H1 (cell line): ENCODE measurements around the gene AAK1. TPM values are rescaled to one million over a fixed set of nuclear protein-coding genes. Genes with fewer than 3 reads are reported as not detected.

Experiments used
- CTCF ChIA-PET: fragments of 300-600 bp; sonication (Branson Sonifier 250); formaldehyde crosslinking; loops from one replicate; lab custom pipeline; 2021; ENCODE audit not compliant: partially characterized antibody; lab: Charles Lee
- POLR2A ChIA-PET: fragments of 300-600 bp; sonication (Branson Sonifier 250); formaldehyde crosslinking; loops from one replicate; lab custom pipeline; 2021; ENCODE audit warnings: inconsistent platforms; ENCODE audit not compliant: partially characterized antibody; lab: Charles Lee
- DNase-seq, 2 experiments: peaks; one replicate each; pipeline versions ENCODE4 v3.0.0 to v3.0.0-alpha.2; 2010 to 2022; ENCODE audit warnings: low spot score in 2 of 2, low read depth in 1 of 2, mixed read lengths in 1 of 2
- FAIRE-seq: peaks from 2 replicates; lab custom pipeline; 2011; peaks lifted over from hg19 to GRCh38; lab: Jason Lieb, UNC
- H2AFZ ChIP-seq: 2 replicates; pipeline ENCODE4 v1.8.1; 2012; ENCODE audit warnings: low read length, inconsistent platforms
- H2AK5ac ChIP-seq: 2 replicates; pipeline ENCODE4 v1.6.1; 2013; ENCODE audit warnings: low read depth, low read length
- H2BK120ac ChIP-seq: replicated peaks from 2 replicates; pipeline ENCODE3; 2013; ENCODE audit warnings: low read depth, low read length, inconsistent platforms
- H2BK12ac ChIP-seq: 2 replicates; pipeline ENCODE4 v1.6.1; 2013; ENCODE audit warnings: low read depth, low read length
- H2BK15ac ChIP-seq: 2 replicates; pipeline ENCODE4 v1.6.1; 2013; ENCODE audit warnings: low read length
- H2BK20ac ChIP-seq: 2 replicates; pipeline ENCODE4 v1.6.1; 2013; ENCODE audit warnings: low read length
- H2BK5ac ChIP-seq: 2 replicates; pipeline ENCODE4 v1.6.1; 2013; ENCODE audit warnings: low read depth, low read length
- H3K14ac ChIP-seq: 2 replicates; pipeline ENCODE4 v1.6.1; 2013; ENCODE audit warnings: inconsistent platforms; ENCODE audit not compliant: insufficient read length
- H3K18ac ChIP-seq: 2 replicates; pipeline ENCODE4 v1.6.1; 2013; ENCODE audit warnings: low read length; ENCODE audit errors: extremely low read depth
- H3K23ac ChIP-seq: 2 replicates; pipeline ENCODE4 v1.6.1; 2013; ENCODE audit warnings: inconsistent platforms; ENCODE audit not compliant: insufficient read length
- H3K23me2 ChIP-seq: 2 replicates; pipeline ENCODE4 v1.6.1; 2013; ENCODE audit warnings: low read depth, low read length
- H3K27ac ChIP-seq: 2 replicates; pipeline ENCODE4 v1.6.1; 2011; ENCODE audit warnings: low read depth, low read length, inconsistent platforms
- H3K27me3 ChIP-seq, 4 experiments: replicated peaks in 1 of 4; 1 replicate in 1 of 4; 2 replicates in 3 of 4; pipeline versions ENCODE4 v1.6.1 to v1.8.1; 2011 to 2013; ENCODE audit warnings: low read length in 3 of 4, mild to moderate bottlenecking in 3 of 4, inconsistent platforms in 2 of 4, mixed read lengths in 2 of 4, moderate library complexity in 1 of 4; ENCODE audit not compliant: control insufficient read depth in 3 of 4, insufficient read depth in 3 of 4; ENCODE audit errors: extremely low read depth in 1 of 4
- H3K36me3 ChIP-seq, 4 experiments: 2 replicates each; pipeline versions ENCODE4 v1.6.1 to v1.8.1; 2011 to 2013; ENCODE audit warnings: mild to moderate bottlenecking in 4 of 4, low read length in 3 of 4, moderate library complexity in 2 of 4, control low read depth in 1 of 4, inconsistent platforms in 1 of 4; ENCODE audit not compliant: insufficient read depth in 4 of 4, control insufficient read depth in 2 of 4
- H3K4ac ChIP-seq: replicated peaks from 2 replicates; pipeline ENCODE3; 2013; ENCODE audit warnings: low read length, low read depth, mixed read lengths, inconsistent platforms; ENCODE audit not compliant: insufficient read length
- H3K4me1 ChIP-seq, 4 experiments: replicated peaks in 1 of 4; 1 replicate in 1 of 4; 2 replicates in 3 of 4; pipeline versions ENCODE4 v1.6.1 to v1.8.1; 2011 to 2013; ENCODE audit warnings: low read length in 3 of 4, inconsistent platforms in 2 of 4, mixed read lengths in 1 of 4; ENCODE audit not compliant: insufficient read depth in 4 of 4, control insufficient read depth in 3 of 4
- H3K4me2 ChIP-seq, 2 experiments: 2 replicates each; pipeline versions ENCODE4 v1.6.1 to v1.8.1; 2011 to 2013; ENCODE audit warnings: low read depth in 2 of 2, low read length in 2 of 2, control low read depth in 1 of 2, inconsistent platforms in 1 of 2, mild to moderate bottlenecking in 1 of 2; ENCODE audit not compliant: insufficient read depth in 1 of 2
- H3K4me3 ChIP-seq, 4 experiments: fragments of 200-600, 300-600 bp in 1 of 4; sonication (generic), shearing (Covaris generic), sonication (Bioruptor Twin) in 1 of 4; 2 replicates each; pipeline versions ENCODE4 v1.5.1 to v1.8.1; 2011 to 2016; ENCODE audit warnings: low read length in 4 of 4, low read depth in 3 of 4, control low read depth in 2 of 4, inconsistent platforms in 2 of 4, mild to moderate bottlenecking in 2 of 4, mixed read lengths in 1 of 4, moderate library complexity in 1 of 4; ENCODE audit not compliant: insufficient read depth in 2 of 4; ENCODE audit errors: extremely low read depth in 1 of 4
- H3K56ac ChIP-seq: replicated peaks from 2 replicates; pipeline ENCODE3; 2013; ENCODE audit warnings: low read depth, mild to moderate bottlenecking, mixed read lengths, low read length, inconsistent platforms; ENCODE audit not compliant: insufficient read length
- H3K79me1 ChIP-seq: 2 replicates; pipeline ENCODE4 v1.6.1; 2013; ENCODE audit warnings: low read depth, low read length, control low read depth
- H3K79me2 ChIP-seq, 2 experiments: 2 replicates each; pipeline versions ENCODE4 v1.6.1 to v1.8.1; 2012 to 2013; ENCODE audit warnings: low read length in 2 of 2, mild to moderate bottlenecking in 2 of 2, inconsistent platforms in 1 of 2; ENCODE audit not compliant: insufficient read depth in 2 of 2, control insufficient read depth in 1 of 2
- H3K9ac ChIP-seq, 4 experiments: replicated peaks in 1 of 4; 1 replicate in 1 of 4; 2 replicates in 3 of 4; pipeline versions ENCODE4 v1.6.1 to v1.8.1; 2011 to 2013; ENCODE audit warnings: low read depth in 3 of 4, low read length in 3 of 4, control low read depth in 2 of 4, mild to moderate bottlenecking in 2 of 4, moderate library complexity in 2 of 4, inconsistent platforms in 1 of 4; ENCODE audit errors: extremely low read depth in 1 of 4
- H3K9me3 ChIP-seq, 2 experiments: 2 replicates each; pipeline versions ENCODE4 v1.6.1 to v1.8.1; 2012 to 2013; ENCODE audit warnings: mild to moderate bottlenecking in 2 of 2, moderate library complexity in 2 of 2, control low read depth in 1 of 2, inconsistent platforms in 1 of 2, low read depth in 1 of 2, low read length in 1 of 2, mixed read lengths in 1 of 2; ENCODE audit not compliant: insufficient read depth in 2 of 2
- H4K20me1 ChIP-seq, 2 experiments: replicated peaks in 1 of 2; 2 replicates each; pipeline versions ENCODE3 to v1.8.1; 2011 to 2013; ENCODE audit warnings: inconsistent platforms in 2 of 2, low read length in 2 of 2, mild to moderate bottlenecking in 1 of 2; ENCODE audit not compliant: insufficient read depth in 2 of 2, control insufficient read depth in 1 of 2
- H4K5ac ChIP-seq: 2 replicates; pipeline ENCODE4 v1.6.1; 2013; ENCODE audit warnings: low read length, low read depth, mixed read lengths, inconsistent platforms; ENCODE audit not compliant: insufficient read length
- H4K8ac ChIP-seq: 2 replicates; pipeline ENCODE4 v1.8.0; 2013; ENCODE audit warnings: mild to moderate bottlenecking, moderate library complexity, low read length, inconsistent platforms; ENCODE audit not compliant: insufficient read depth; ENCODE audit errors: extremely low read depth
- H4K91ac ChIP-seq: replicated peaks from 2 replicates; pipeline ENCODE3; 2013; ENCODE audit warnings: low read length, mixed read lengths, inconsistent platforms; ENCODE audit not compliant: insufficient read length
- CBX5 ChIP-seq: fragments of 300-800, 300-1000 bp; sonication (generic); IDR thresholded peaks from 2 replicates; pipeline ENCODE4 v1.7.1; 2016; ENCODE audit warnings: antibody characterized with exemption, low read length, low read depth
- CTBP2 ChIP-seq: IDR thresholded peaks from 2 replicates; pipeline ENCODE4 v1.7.0; 2011; ENCODE audit warnings: borderline replicate concordance, mild to moderate bottlenecking, moderate library complexity, mixed read lengths, low read length; ENCODE audit not compliant: insufficient read depth, insufficient read length
- GABPA ChIP-seq: IDR thresholded peaks from 2 replicates; pipeline ENCODE4 v1.6.1; 2011; ENCODE audit warnings: mild to moderate bottlenecking, low read length, moderate library complexity, borderline replicate concordance; ENCODE audit not compliant: insufficient read depth
- JUND ChIP-seq: IDR thresholded peaks from 2 replicates; pipeline ENCODE4 v1.6.1; 2011; ENCODE audit warnings: mild to moderate bottlenecking, improper control_type of control experiment, low read length
- KDM5A ChIP-seq: fragments of 200-600 bp; IDR thresholded peaks from 2 replicates; pipeline ENCODE4 v1.7.1; 2012; ENCODE audit warnings: mild to moderate bottlenecking, low read length, inconsistent platforms, mixed read lengths
- POU5F1 ChIP-seq: IDR thresholded peaks from 2 replicates; pipeline ENCODE4 v1.6.1; 2011; ENCODE audit warnings: low read depth, mild to moderate bottlenecking, low read length, moderate library complexity
- SIN3A ChIP-seq, 2 experiments: IDR thresholded peaks in 1 of 2; conservative IDR thresholded peaks in 1 of 2; 2 replicates each; pipeline ENCODE4 v1.6.1; 2011 to 2012; ENCODE audit warnings: low read length in 2 of 2, improper control_type of control experiment in 1 of 2, low read depth in 1 of 2, mild to moderate bottlenecking in 1 of 2
- SRF ChIP-seq: IDR thresholded peaks from 2 replicates; pipeline ENCODE4 v1.6.1; 2011; ENCODE audit warnings: mild to moderate bottlenecking, low read depth, low read length, moderate library complexity
- ZNF274 ChIP-seq: IDR thresholded peaks from 2 replicates; pipeline ENCODE4 v1.7.0; 2012; ENCODE audit warnings: low read length, borderline replicate concordance; ENCODE audit errors: extremely low read depth
- WGBS, 2 experiments: shearing (Covaris generic) in 1 of 2; methylation state at CpG; one replicate each; pipeline versions ENCODE4 v1.1.6 to v1.1.7; 2013 to 2015; ENCODE audit warnings: low lambda C conversion rate in 2 of 2, mixed read lengths in 2 of 2, inconsistent platforms in 1 of 2, low coverage in 1 of 2, missing lambda C conversion rate in 1 of 2; ENCODE audit not compliant: insufficient replicate concordance in 2 of 2, insufficient coverage in 1 of 2, insufficient read length in 1 of 2; ENCODE audit errors: extremely low coverage in 1 of 2, missing lambda C conversion rate in 1 of 2; 5-methylcytosine and 5-hydroxymethylcytosine counted together
- polyA plus RNA-seq, 7 experiments: library from polyadenylated mRNA; depleted of rRNA in 3 of 7; stranded (reverse) in 5 of 7; unstranded in 2 of 7; fragments of >200 nt in 5 of 7; fragments of 200-250 nt in 2 of 7; gene quantifications; 1 replicate in 5 of 7; 2 replicates in 1 of 7; 4 replicates in 1 of 7; pipeline versions ENCODE4 v1.2.1 to v1.2.3, GENCODE V29; 2011 to 2013; ENCODE audit warnings: missing spikeins in 2 of 7, mixed read lengths in 2 of 7
- total RNA-seq: library from RNA; stranded (reverse); fragmentation: NEBNext Ultra II Directional; extraction: Animal tissue kit (Norgen Biotek cat#: 25700); gene quantifications from 2 replicates; pipeline ENCODE4 v1.2.1, GENCODE V29; 2021
- TF ChIP-seq, protein P1 (sequence below): IDR thresholded peaks from 2 replicates; pipeline ENCODE4 v1.6.1; 2012; ENCODE audit warnings: inconsistent platforms
- TF ChIP-seq, protein P2 (sequence below), 3 experiments: IDR thresholded peaks; 1 replicate in 2 of 3; 2 replicates in 1 of 3; pipeline versions ENCODE4 v1.5.1 to v1.6.1; 2011; ENCODE audit warnings: low read length in 3 of 3, mild to moderate bottlenecking in 3 of 3, inconsistent platforms in 2 of 3, low read depth in 1 of 3, moderate library complexity in 1 of 3; ENCODE audit not compliant: insufficient read depth in 1 of 3; ENCODE audit errors: control extremely low read depth in 1 of 3

The AAK1 gene
- total and polyA plus RNA-seq, 2 of the 8 experiments (the other 6 are each of a cell fraction or from before 2014, with no cell fraction given): 10.0 to 40.5 TPM

DNA sequence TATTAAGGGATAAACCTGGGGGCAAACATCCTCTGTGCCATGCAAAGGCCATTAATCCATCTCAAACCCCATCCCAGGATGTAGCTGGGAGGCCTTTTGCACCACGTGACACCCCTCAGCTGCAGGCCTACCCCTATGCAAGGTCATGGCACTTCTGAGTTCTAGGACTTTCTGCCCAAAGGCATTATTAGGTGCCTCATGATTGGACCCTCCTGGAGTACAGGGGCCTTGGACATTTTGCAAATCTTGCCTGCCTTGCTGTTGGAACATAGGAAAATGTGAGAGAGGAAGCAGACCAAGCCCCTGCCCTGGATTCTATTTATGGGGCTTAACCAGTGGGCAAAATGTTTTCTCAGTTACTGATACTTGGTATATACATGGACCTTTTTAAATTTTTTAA, 162.1 kb downstream of the AAK1 start:
- Histone ChIP-seq H3K9ac (no peak overlapping the region), H2BK120ac (no peak overlapping the region), H3K56ac (no peak overlapping the region), H4K5ac (no peak overlapping the region), H2BK12ac (no peak overlapping the region), H3K79me2 (no peaks in the 10 kb centered on the region), H3K4ac (no peak overlapping the region), H2AFZ (no peak overlapping the region), H3K79me1 (no peaks in the 10 kb centered on the region), H3K23me2 (no peaks in the 10 kb centered on the region), H2BK5ac (no peak overlapping the region), H3K9me3 (no peaks in the 10 kb centered on the region), H3K27me3 (no peaks in the 10 kb centered on the region), H3K27ac (no peak overlapping the region), H3K14ac (no peak overlapping the region), H3K4me2 (no peak overlapping the region), H3K36me3 (no peaks in the 10 kb centered on the region), H2AK5ac (no peak overlapping the region), H4K91ac (no peak overlapping the region), H4K8ac (no peak overlapping the region), H3K18ac (no peak overlapping the region), H3K4me1 (no peaks in the 10 kb centered on the region), H2BK15ac (no peak overlapping the region), H2BK20ac (no peak overlapping the region), H4K20me1 (no peaks in the 10 kb centered on the region), H3K23ac (no peak overlapping the region), H3K4me3 (no peak overlapping the region)
- DNase-seq: no peak
- 100% methylated on average over 1 of the region's 1 CpG; no CpG with 5 or more reads in 1 of the 2 experiments for WGBS, 2 experiments
- no peak for FAIRE-seq
- CTCF ChIA-PET: no interaction called here
- POLR2A ChIA-PET: no interaction called here
- TF ChIP-seq, protein P1, sequence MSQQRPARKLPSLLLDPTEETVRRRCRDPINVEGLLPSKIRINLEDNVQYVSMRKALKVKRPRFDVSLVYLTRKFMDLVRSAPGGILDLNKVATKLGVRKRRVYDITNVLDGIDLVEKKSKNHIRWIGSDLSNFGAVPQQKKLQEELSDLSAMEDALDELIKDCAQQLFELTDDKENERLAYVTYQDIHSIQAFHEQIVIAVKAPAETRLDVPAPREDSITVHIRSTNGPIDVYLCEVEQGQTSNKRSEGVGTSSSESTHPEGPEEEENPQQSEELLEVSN: no peak
- TF ChIP-seq CBX5: no peak
- TF ChIP-seq, protein P2, sequence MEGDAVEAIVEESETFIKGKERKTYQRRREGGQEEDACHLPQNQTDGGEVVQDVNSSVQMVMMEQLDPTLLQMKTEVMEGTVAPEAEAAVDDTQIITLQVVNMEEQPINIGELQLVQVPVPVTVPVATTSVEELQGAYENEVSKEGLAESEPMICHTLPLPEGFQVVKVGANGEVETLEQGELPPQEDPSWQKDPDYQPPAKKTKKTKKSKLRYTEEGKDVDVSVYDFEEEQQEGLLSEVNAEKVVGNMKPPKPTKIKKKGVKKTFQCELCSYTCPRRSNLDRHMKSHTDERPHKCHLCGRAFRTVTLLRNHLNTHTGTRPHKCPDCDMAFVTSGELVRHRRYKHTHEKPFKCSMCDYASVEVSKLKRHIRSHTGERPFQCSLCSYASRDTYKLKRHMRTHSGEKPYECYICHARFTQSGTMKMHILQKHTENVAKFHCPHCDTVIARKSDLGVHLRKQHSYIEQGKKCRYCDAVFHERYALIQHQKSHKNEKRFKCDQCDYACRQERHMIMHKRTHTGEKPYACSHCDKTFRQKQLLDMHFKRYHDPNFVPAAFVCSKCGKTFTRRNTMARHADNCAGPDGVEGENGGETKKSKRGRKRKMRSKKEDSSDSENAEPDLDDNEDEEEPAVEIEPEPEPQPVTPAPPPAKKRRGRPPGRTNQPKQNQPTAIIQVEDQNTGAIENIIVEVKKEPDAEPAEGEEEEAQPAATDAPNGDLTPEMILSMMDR (IDR thresholded peaks at IDR 0.05; ENCODE audit: control extremely low read depth in 1 of 3, insufficient read depth in 1 of 3, low read depth in 1 of 3, low read length in 3 of 3): no peak
- no peak for TF ChIP-seq SRF
- TF ChIP-seq JUND: no peak
- TF ChIP-seq POU5F1: no peak
- no peak for TF ChIP-seq CTBP2
- no peak for TF ChIP-seq GABPA
- no peak for TF ChIP-seq KDM5A
- TF ChIP-seq SIN3A (conservative IDR thresholded peaks at IDR 0.05 in 1 of 2, IDR thresholded peaks at IDR 0.05 in 1 of 2; ENCODE audit: low read depth in 1 of 2, low read length in 2 of 2): no peak
- no peak for TF ChIP-seq ZNF274
